Renal cortex interstitium (tissue), 15 donors: Measurements from ENCODE around the gene HEXIM2. TPM values are rescaled to one million over a fixed set of nuclear protein-coding genes. Genes with fewer than 3 reads are reported as not detected.

Source experiments
- DNase-seq, 11 donors: peaks; one replicate each; pipeline ENCODE4 v3.0.0-alpha.2; 2013; ENCODE audit warnings: low read depth in 9 of 11, low spot score in 4 of 11; ENCODE audit errors: extremely low read depth in 1 of 11
- long read RNA-seq, 16 experiments: transcript quantifications; one replicate each; lab custom pipeline, GENCODE V29; 2026
- polyA plus RNA-seq, 3 donors: library from polyadenylated mRNA; unstranded; fragments of 120-200 nt; gene quantifications; one replicate each; pipeline ENCODE4 v1.2.1, GENCODE V29; 2013; ENCODE audit not compliant: insufficient read length in 3 of 3

HEXIM2 gene
- polyA plus RNA-seq = 10 to 100 TPM in 2 of 3 donors, 1 to 10 TPM in 1; 9.3 to 16.8 (median 14.3) TPM
- long read RNA-seq, donor 1, partial matches to known transcripts = 0 of 5 reads
- long read RNA-seq, donor 1, other reads (novel, unspliced or antisense) = 0 of 5 reads
- long read RNA-seq, donor 2, partial matches to known transcripts = 0 of 7 reads
- long read RNA-seq, donor 2, other reads (novel, unspliced or antisense) = 0 of 7 reads
- long read RNA-seq, donor 3, partial matches to known transcripts = 0 of 10 reads
- long read RNA-seq, donor 3, other reads (novel, unspliced or antisense) = 0 of 10 reads
- long read RNA-seq, donor 4, partial matches to known transcripts = 0 of 6 reads
- long read RNA-seq, donor 4, other reads (novel, unspliced or antisense) = 0 of 6 reads
- long read RNA-seq, donor 5 = 0 reads
- long read RNA-seq, donor 6, partial matches to known transcripts = 0 of 5 reads
- long read RNA-seq, donor 6, other reads (novel, unspliced or antisense) = 0 of 5 reads
- long read RNA-seq, donor 7, transcript HEXIM2-207 (3 exons, 1,246 nt) = major isoform, 5 of 10 reads
- long read RNA-seq, donor 7, partial matches to known transcripts = 0 of 10 reads
- long read RNA-seq, donor 7, other reads (novel, unspliced or antisense) = 0 of 10 reads
- long read RNA-seq, donor 8 = 0 reads
- long read RNA-seq, donor 9, transcript HEXIM2-207 (3 exons, 1,246 nt) = major isoform, 5 of 14 reads
- long read RNA-seq, donor 9, partial matches to known transcripts = 7 of 14 reads
- long read RNA-seq, donor 9, other reads (novel, unspliced or antisense) = 0 of 14 reads
- long read RNA-seq, donor 10, transcript HEXIM2-204 (4 exons, 796 nt) = major isoform, 5 of 10 reads
- long read RNA-seq, donor 10, partial matches to known transcripts = 0 of 10 reads
- long read RNA-seq, donor 10, other reads (novel, unspliced or antisense) = 0 of 10 reads
- long read RNA-seq, donor 11, partial matches to known transcripts = 0 of 7 reads
- long read RNA-seq, donor 11, other reads (novel, unspliced or antisense) = 0 of 7 reads
- long read RNA-seq, donor 12, partial matches to known transcripts = 0 of 6 reads
- long read RNA-seq, donor 12, other reads (novel, unspliced or antisense) = 0 of 6 reads
- long read RNA-seq, donor 13 = 0 reads
- long read RNA-seq, donor 14, partial matches to known transcripts = 0 of 4 reads
- long read RNA-seq, donor 14, other reads (novel, unspliced or antisense) = 0 of 4 reads
- long read RNA-seq, donor 15, partial matches to known transcripts = 5 of 11 reads
- long read RNA-seq, donor 15, other reads (novel, unspliced or antisense) = 0 of 11 reads
- long read RNA-seq, donor 16, partial matches to known transcripts = 0 of 9 reads
- long read RNA-seq, donor 16, other reads (novel, unspliced or antisense) = 0 of 9 reads

GRCh38 chr17:45161288-45162024 is at the start of gene HEXIM2:
HEXIM2 (plus strand) TSS chr17:45161875; CDS start chr17:45162794, 919 bp downstream.
- DNase-seq = peak; percentile 99 to 100 (median 100)

GRCh38 chr17:45112559-45113423 is 48.9 kb upstream of the HEXIM2 start:
- no peak for DNase-seq

GRCh38 chr17:45113424-45113754 is 48.3 kb upstream of the HEXIM2 start:
- DNase-seq = no peak

GRCh38 chr17:45114117-45114932 is 47.4 kb upstream of the HEXIM2 start:
- DNase-seq = no peak

GRCh38 chr17:45115015-45115625 is 46.6 kb upstream of the HEXIM2 start:
- no peak for DNase-seq

GRCh38 chr17:45115871-45116270 is 45.8 kb upstream of the HEXIM2 start:
- no peak for DNase-seq

GRCh38 chr17:45116434-45117016 is 45.1 kb upstream of the HEXIM2 start:
- no peak for DNase-seq

- DNase-seq = no peak
Observed at GRCh38 chr17:45117334-45117733, 44.3 kb upstream of the HEXIM2 start.

GRCh38 chr17:45117848-45118646 is 43.6 kb upstream of the HEXIM2 start:
- DNase-seq = no peak

- no peak for DNase-seq
Observed at GRCh38 chr17:45118691-45119090, 43.0 kb upstream of the HEXIM2 start.

GRCh38 chr17:45119964-45120363 is 41.7 kb upstream of the HEXIM2 start:
- DNase-seq = no peak

- DNase-seq = no peak
Observed at GRCh38 chr17:45120558-45120957, 41.1 kb upstream of the HEXIM2 start.

GRCh38 chr17:45121055-45121454 is 40.6 kb upstream of the HEXIM2 start:
- no peak for DNase-seq

GRCh38 chr17:45123076-45123770 is 38.5 kb upstream of the HEXIM2 start:
- no peak for DNase-seq
